H1 (cell line): ENCODE measurements around the gene THAP12.
A peak's percentile ranks its signal among the peaks of the same experiment; 100 is the strongest.

Source experiments
- CBX5 ChIP-seq: fragments of 300-800, 300-1000 bp; sonication (generic); IDR thresholded peaks from 2 replicates; pipeline ENCODE4 v1.7.1; 2016; ENCODE audit warnings: antibody characterized with exemption, low read length, low read depth
- CTCF ChIP-seq, 3 experiments: IDR thresholded peaks; 1 replicate in 2 of 3; 2 replicates in 1 of 3; pipeline versions ENCODE4 v1.5.1 to v1.6.1; 2011; ENCODE audit warnings: low read length in 3 of 3, mild to moderate bottlenecking in 3 of 3, inconsistent platforms in 2 of 3, low read depth in 1 of 3, moderate library complexity in 1 of 3; ENCODE audit not compliant: insufficient read depth in 1 of 3; ENCODE audit errors: control extremely low read depth in 1 of 3
- GTF2F1 ChIP-seq: IDR thresholded peaks from 2 replicates; pipeline ENCODE4 v1.6.1; 2012; ENCODE audit warnings: low read depth, low read length, improper control_type of control experiment, borderline replicate concordance
- HDAC2 ChIP-seq, 2 experiments: fragments of 300-600 bp in 1 of 2; sonication (generic) in 1 of 2; IDR thresholded peaks; 2 replicates each; pipeline ENCODE4 v1.6.1; 2011 to 2012; ENCODE audit warnings: low read depth in 2 of 2, low read length in 2 of 2, mild to moderate bottlenecking in 2 of 2, moderate library complexity in 2 of 2, borderline replicate concordance in 1 of 2, inconsistent platforms in 1 of 2
- KDM1A ChIP-seq: fragments of 200-600, 300-600 bp; sonication (generic); IDR thresholded peaks from 2 replicates; pipeline ENCODE4 v1.7.1; 2016; ENCODE audit warnings: mild to moderate bottlenecking, low read length, borderline replicate concordance
- POLR2A ChIP-seq, 2 experiments: IDR thresholded peaks; 1 replicate in 1 of 2; 2 replicates in 1 of 2; pipeline ENCODE4 v1.6.1; 2011; ENCODE audit warnings: low read depth in 2 of 2, low read length in 2 of 2, mild to moderate bottlenecking in 2 of 2; ENCODE audit errors: control extremely low read depth in 1 of 2
- SIN3A ChIP-seq, 2 experiments: IDR thresholded peaks in 1 of 2; conservative IDR thresholded peaks in 1 of 2; 2 replicates each; pipeline ENCODE4 v1.6.1; 2011 to 2012; ENCODE audit warnings: low read length in 2 of 2, improper control_type of control experiment in 1 of 2, low read depth in 1 of 2, mild to moderate bottlenecking in 1 of 2

- TF ChIP-seq KDM1A = no peak
- peak; percentile 51 to 80 (median 70) for TF ChIP-seq CTCF (IDR thresholded peaks at IDR 0.05; ENCODE audit: control extremely low read depth in 1 of 3, insufficient read depth in 1 of 3, low read depth in 1 of 3, low read length in 3 of 3)
- no peak for TF ChIP-seq CBX5
- no peak for TF ChIP-seq POLR2A (IDR thresholded peaks at IDR 0.05; ENCODE audit: control extremely low read depth in 1 of 2, low read depth in 2 of 2, low read length in 2 of 2)
- TF ChIP-seq GTF2F1 = no peak
- TF ChIP-seq SIN3A (conservative IDR thresholded peaks at IDR 0.05 in 1 of 2, IDR thresholded peaks at IDR 0.05 in 1 of 2; ENCODE audit: low read depth in 1 of 2, low read length in 2 of 2) = no peak
- no peak for TF ChIP-seq HDAC2 (IDR thresholded peaks at IDR 0.05; ENCODE audit: borderline replicate concordance in 1 of 2, low read depth in 2 of 2, low read length in 2 of 2)
Observed at GRCh38 chr11:76419896-76420295, 39.0 kb upstream of the THAP12 start.
